Measurements from ENCODE around the gene SBF2.

DNA sequence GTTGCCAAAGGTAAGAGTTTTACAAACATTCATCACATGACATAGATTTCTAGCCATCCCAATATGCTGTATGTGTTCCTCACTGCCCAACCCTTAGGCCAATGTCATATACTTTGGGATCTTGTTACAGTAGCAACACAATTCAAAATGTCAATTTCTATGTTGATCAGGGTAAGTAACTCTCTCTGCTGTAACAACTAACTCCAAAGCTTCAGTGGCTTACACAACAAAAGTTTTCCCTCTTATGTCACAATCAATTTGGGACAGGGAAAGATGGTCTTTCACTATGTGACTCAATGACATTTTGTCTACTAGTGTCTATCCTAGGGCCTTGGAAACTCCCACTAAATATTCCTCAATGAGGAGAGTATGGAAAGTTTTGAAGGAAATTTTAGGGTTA is 144.5 kb downstream of the SBF2 start:
- TF ChIP-seq POLR2AphosphoS5 (IDR thresholded peaks at IDR 0.05; ENCODE audit: low read depth, low read length) = no peak
- no peak for TF ChIP-seq TAF1 (IDR thresholded peaks at IDR 0.05; ENCODE audit: borderline replicate concordance, insufficient read depth, low read length)
- TF ChIP-seq SIN3A (IDR thresholded peaks at IDR 0.05; ENCODE audit: borderline replicate concordance, insufficient read depth, low read length) = no peak
- TF ChIP-seq, protein P1, sequence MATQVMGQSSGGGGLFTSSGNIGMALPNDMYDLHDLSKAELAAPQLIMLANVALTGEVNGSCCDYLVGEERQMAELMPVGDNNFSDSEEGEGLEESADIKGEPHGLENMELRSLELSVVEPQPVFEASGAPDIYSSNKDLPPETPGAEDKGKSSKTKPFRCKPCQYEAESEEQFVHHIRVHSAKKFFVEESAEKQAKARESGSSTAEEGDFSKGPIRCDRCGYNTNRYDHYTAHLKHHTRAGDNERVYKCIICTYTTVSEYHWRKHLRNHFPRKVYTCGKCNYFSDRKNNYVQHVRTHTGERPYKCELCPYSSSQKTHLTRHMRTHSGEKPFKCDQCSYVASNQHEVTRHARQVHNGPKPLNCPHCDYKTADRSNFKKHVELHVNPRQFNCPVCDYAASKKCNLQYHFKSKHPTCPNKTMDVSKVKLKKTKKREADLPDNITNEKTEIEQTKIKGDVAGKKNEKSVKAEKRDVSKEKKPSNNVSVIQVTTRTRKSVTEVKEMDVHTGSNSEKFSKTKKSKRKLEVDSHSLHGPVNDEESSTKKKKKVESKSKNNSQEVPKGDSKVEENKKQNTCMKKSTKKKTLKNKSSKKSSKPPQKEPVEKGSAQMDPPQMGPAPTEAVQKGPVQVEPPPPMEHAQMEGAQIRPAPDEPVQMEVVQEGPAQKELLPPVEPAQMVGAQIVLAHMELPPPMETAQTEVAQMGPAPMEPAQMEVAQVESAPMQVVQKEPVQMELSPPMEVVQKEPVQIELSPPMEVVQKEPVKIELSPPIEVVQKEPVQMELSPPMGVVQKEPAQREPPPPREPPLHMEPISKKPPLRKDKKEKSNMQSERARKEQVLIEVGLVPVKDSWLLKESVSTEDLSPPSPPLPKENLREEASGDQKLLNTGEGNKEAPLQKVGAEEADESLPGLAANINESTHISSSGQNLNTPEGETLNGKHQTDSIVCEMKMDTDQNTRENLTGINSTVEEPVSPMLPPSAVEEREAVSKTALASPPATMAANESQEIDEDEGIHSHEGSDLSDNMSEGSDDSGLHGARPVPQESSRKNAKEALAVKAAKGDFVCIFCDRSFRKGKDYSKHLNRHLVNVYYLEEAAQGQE (IDR thresholded peaks at IDR 0.05; ENCODE audit: insufficient read depth in 1 of 2, low read depth in 2 of 2, low read length in 2 of 2) = no peak
- no peak for TF ChIP-seq FOXP2 (optimal IDR thresholded peaks at IDR 0.05; ENCODE audit: borderline replicate concordance, extremely low read depth, extremely low read length, insufficient read depth)

All from PFSK-1 (cell line).